GM12878 (cell line): ENCODE results near the gene NOS3. TPM values are rescaled to one million over a fixed set of nuclear protein-coding genes. Genes with fewer than 3 reads are reported as not detected.
"Not testable (repeated sequence)": the region's sequence is repeated elsewhere in the genome, so short reads cannot be mapped to it uniquely, and the experiment has no call there.

Experiments used
- ATAC-seq: fragments of 200-7000 bp; cut with Tn5 transposase; 3 replicates; pipeline ENCODE4 v1.9.1; 2020; ENCODE audit warnings: mild to moderate bottlenecking, moderate library complexity
- BruUV-seq: library from RNA; stranded (reverse); fragments of 400-500 nt; replicated peaks from 2 replicates; lab custom pipeline; 2021; lab: Mats Ljungman, UMichigan
- CTCF ChIA-PET: fragments of 300-600 bp; sonication (Branson Sonifier 250); formaldehyde crosslinking; extraction: SDS; loops from one replicate; lab custom pipeline; 2021; ENCODE audit warnings: inconsistent platforms; lab: Yijun Ruan, JAX
- POLR2A ChIA-PET: fragments of 350-600 bp; formaldehyde crosslinking; extraction: SDS; loops from one replicate; lab custom pipeline; 2021; ENCODE audit warnings: inconsistent platforms; lab: Charles Lee
- RAD21 ChIA-PET: fragments of 300-600 bp; sonication (Branson Sonifier 250); formaldehyde crosslinking; loops from one replicate; lab custom pipeline; 2023; ENCODE audit warnings: antibody characterized with exemption; ENCODE audit not compliant: unreplicated experiment; lab: Charles Lee
- SMC1A ChIA-PET: fragments of 300-600 bp; sonication (Branson Sonifier 250); formaldehyde crosslinking; loops from one replicate; lab custom pipeline; 2023; ENCODE audit not compliant: unreplicated experiment, uncharacterized antibody; lab: Charles Lee
- DNase-seq: peaks from one replicate; pipeline ENCODE4 v3.0.0-alpha.2; 2011; ENCODE audit warnings: low read depth, low spot score
- FAIRE-seq: peaks from 3 replicates; lab custom pipeline; 2011; peaks lifted over from hg19 to GRCh38; lab: Jason Lieb, UNC
- H2AFZ ChIP-seq: 2 replicates; pipeline ENCODE4 v1.6.0; 2011; ENCODE audit warnings: low read depth, low read length, control low read depth; ENCODE audit not compliant: control insufficient read depth
- H3K27ac ChIP-seq: 2 replicates; pipeline ENCODE4 v1.5.1; 2011; ENCODE audit warnings: control low read depth; ENCODE audit not compliant: control insufficient read depth, insufficient read depth
- H3K27me3 ChIP-seq, 2 experiments: replicated peaks in 1 of 2; 2 replicates each; pipeline versions ENCODE4 v1.6.0 to v1.6.1; 2011; ENCODE audit warnings: low read length in 1 of 2; ENCODE audit not compliant: control insufficient read depth in 2 of 2, insufficient read depth in 2 of 2
- H3K36me3 ChIP-seq, 2 experiments: 2 replicates each; pipeline ENCODE4 v1.5.1; 2011; ENCODE audit warnings: low read length in 1 of 2; ENCODE audit not compliant: control insufficient read depth in 2 of 2, insufficient read depth in 2 of 2
- H3K4me1 ChIP-seq: 2 replicates; pipeline ENCODE4 v1.6.1; 2011; ENCODE audit warnings: mild to moderate bottlenecking, low read length, moderate library complexity, mixed read lengths; ENCODE audit not compliant: control insufficient read depth, insufficient read depth
- H3K4me2 ChIP-seq: 2 replicates; pipeline ENCODE4 v1.6.0; 2011; ENCODE audit warnings: control low read depth; ENCODE audit not compliant: control insufficient read depth, insufficient read depth
- H3K4me3 ChIP-seq: fragments of 200-600 bp; sonication (generic); 2 replicates; pipeline ENCODE4 v1.5.1; 2016
- H3K79me2 ChIP-seq: 2 replicates; pipeline ENCODE4 v1.6.0; 2011; ENCODE audit warnings: low read length; ENCODE audit not compliant: control insufficient read depth, insufficient read depth
- H3K9ac ChIP-seq: 2 replicates; pipeline ENCODE4 v1.8.0; 2011; ENCODE audit warnings: low read length, control low read depth, mixed read lengths; ENCODE audit not compliant: control insufficient read depth, insufficient read depth
- H3K9me3 ChIP-seq: replicated peaks from 3 replicates; pipeline ENCODE4 v1.5.1; 2011; ENCODE audit warnings: mild to moderate bottlenecking, low read length; ENCODE audit not compliant: control insufficient read depth, insufficient read depth
- H4K20me1 ChIP-seq: 2 replicates; pipeline ENCODE4 v1.6.0; 2011; ENCODE audit not compliant: control insufficient read depth, insufficient read depth
- ASH2L ChIP-seq: fragments of 300-600, 200-600 bp; sonication (generic); IDR thresholded peaks from 2 replicates; pipeline ENCODE4 v1.6.1; 2017; ENCODE audit warnings: low read depth, mild to moderate bottlenecking, borderline replicate concordance
- BCL11A ChIP-seq: IDR thresholded peaks from 2 replicates; pipeline ENCODE4 v1.6.1; 2011; ENCODE audit warnings: low read depth, low read length
- BMI1 ChIP-seq: fragments of 450-650 bp; IDR thresholded peaks from 2 replicates; pipeline ENCODE4 v1.6.1; 2016; ENCODE audit warnings: mild to moderate bottlenecking, moderate library complexity, borderline replicate concordance
- CREM ChIP-seq: IDR thresholded peaks from 2 replicates; pipeline ENCODE4 v1.6.1; 2014; ENCODE audit warnings: antibody characterized with exemption, low read depth
- DPF2 ChIP-seq: fragments of 450-650 bp; IDR thresholded peaks from 2 replicates; pipeline ENCODE4 v1.6.1; 2017; ENCODE audit warnings: mild to moderate bottlenecking
- E2F4 ChIP-seq: IDR thresholded peaks from 2 replicates; pipeline ENCODE4 v1.6.1; 2012; ENCODE audit warnings: low read depth, low read length, improper control_type of control experiment
- ELK1 ChIP-seq: IDR thresholded peaks from 2 replicates; pipeline ENCODE4 v1.6.1; 2012; ENCODE audit warnings: low read depth, low read length, improper control_type of control experiment
- MTA2 ChIP-seq: fragments of 450-650 bp; IDR thresholded peaks from 2 replicates; pipeline ENCODE4 v1.6.1; 2016; ENCODE audit warnings: low read depth, mild to moderate bottlenecking, moderate library complexity
- POU2F2 ChIP-seq: IDR thresholded peaks from 3 replicates; pipeline ENCODE4 v1.6.1; 2011; ENCODE audit warnings: low read depth, mild to moderate bottlenecking, low read length, borderline replicate concordance
- RBBP5 ChIP-seq: fragments of 200-600 bp; sonication (generic); conservative IDR thresholded peaks from 2 replicates; pipeline ENCODE4 v1.6.1; 2016
- SIX5 ChIP-seq: IDR thresholded peaks from 2 replicates; pipeline ENCODE4 v1.6.1; 2011; ENCODE audit warnings: mild to moderate bottlenecking, low read depth, low read length, moderate library complexity; ENCODE audit not compliant: severe bottlenecking
- SMAD5 ChIP-seq: IDR thresholded peaks from 2 replicates; pipeline ENCODE4 v1.6.1; 2016; ENCODE audit warnings: antibody characterized with exemption, low read depth
- STAT3 ChIP-seq: IDR thresholded peaks from 2 replicates; pipeline ENCODE4 v1.6.1; 2011; ENCODE audit warnings: low read depth, low read length, improper control_type of control experiment
- TARDBP ChIP-seq: IDR thresholded peaks from 2 replicates; pipeline ENCODE4 v1.6.1; 2016; ENCODE audit warnings: borderline replicate concordance
- ZNF384 ChIP-seq: IDR thresholded peaks from 2 replicates; pipeline ENCODE4 v1.6.1; 2012; ENCODE audit warnings: low read depth, mild to moderate bottlenecking, low read length, improper control_type of control experiment, borderline replicate concordance
- WGBS: methylation state at CpG from one replicate; pipeline ENCODE4 v1.1.6; 2016; ENCODE audit warnings: low lambda C conversion rate; ENCODE audit not compliant: insufficient replicate concordance, insufficient coverage; ENCODE audit errors: missing lambda C conversion rate; 5-methylcytosine and 5-hydroxymethylcytosine counted together
- in situ Hi-C: fragments of 300-500 bp; cut with MboI; formaldehyde crosslinking; loops from 9 replicates; pipeline ENCODE4 v1.14.3; 2018; ENCODE audit warnings: mixed read lengths
- intact Hi-C: fragments of 100-400 bp; cut with micrococcal nuclease; formaldehyde crosslinking; loops from one replicate; pipeline ENCODE4 v1.14.2; 2022; ENCODE audit not compliant: unreplicated experiment
- polyA plus RNA-seq, 11 experiments: library from polyadenylated mRNA; depleted of rRNA in 4 of 11; unstranded in 6 of 11; stranded (reverse) in 5 of 11; fragments of >200 nt; fragmentation: Nextera tagmentation in 4 of 11; fragmentation: Illumina TruSeq in 1 of 11; extraction: Ambion mirVana in 4 of 11; extraction: Trizol in 1 of 11; gene quantifications; 1 replicate in 1 of 11; 2 replicates in 10 of 11; pipeline versions ENCODE4 v1.2.1 to v1.2.3, GENCODE V29; 2011 to 2016; ENCODE audit warnings: inconsistent platforms in 2 of 11, missing spikeins in 2 of 11, low read depth in 1 of 11
- total RNA-seq, 4 experiments: library from RNA; depleted of rRNA in 3 of 4; stranded (reverse); fragments of >200 nt in 3 of 4; fragmentation: Illumina TruSeq in 1 of 4; extraction: Trizol in 1 of 4; gene quantifications; 2 replicates each; pipeline versions ENCODE4 v1.2.1 to v1.2.3, GENCODE V29; 2013 to 2021

Gene NOS3
- total and polyA plus RNA-seq, 10 of the 15 experiments (the other 5 are each of a cell fraction or from before 2014, with no cell fraction given), result 0.06 to 0.92 (median 0.30) TPM; not detected in 3

DNA sequence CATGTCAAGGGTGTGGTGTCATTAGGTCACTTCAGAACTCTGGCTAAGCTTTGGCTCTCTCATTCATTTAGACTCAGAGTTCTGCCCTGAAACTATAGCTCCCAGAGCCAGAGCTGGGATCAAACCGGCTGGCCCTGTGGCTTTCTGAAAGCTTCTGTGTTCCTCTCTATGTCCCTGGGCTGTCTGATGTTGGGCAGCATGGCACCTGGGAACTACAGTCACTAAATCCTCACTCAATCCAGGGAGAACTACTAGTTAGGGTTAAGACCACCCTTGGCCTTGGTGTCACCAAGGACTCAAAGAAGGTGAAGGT, 20.2 kb downstream of the NOS3 start:
- Histone ChIP-seq H3K9ac (no peak overlapping the region), H3K4me1 (peaks cover 6% of the 10 kb centered on the region), H3K4me3 (no peak overlapping the region), H3K27ac (no peak overlapping the region), H4K20me1 (no peaks in the 10 kb centered on the region), H2AFZ (no peak overlapping the region), H3K36me3 (no peaks in the 10 kb centered on the region), H3K4me2 (no peak overlapping the region), H3K9me3 (no peaks in the 10 kb centered on the region), H3K79me2 (no peaks in the 10 kb centered on the region), H3K27me3 (no peaks in the 10 kb centered on the region; a peak in 1 of 4 replicates)
- no peak for TF ChIP-seq BMI1
- TF ChIP-seq ZNF384, result no peak
- no peak for TF ChIP-seq SMAD5
- no peak for TF ChIP-seq E2F4
- TF ChIP-seq SIX5, result no peak
- no peak for TF ChIP-seq CREM
- TF ChIP-seq ASH2L, result no peak
- no peak for TF ChIP-seq TARDBP
- no peak for TF ChIP-seq DPF2
- TF ChIP-seq STAT3, result no peak
- no peak for TF ChIP-seq ELK1
- no peak for TF ChIP-seq BCL11A
- no peak for TF ChIP-seq POU2F2
- TF ChIP-seq MTA2, result no peak
- TF ChIP-seq RBBP5, result no peak
- CTCF ChIA-PET, result interaction anchor here (0.7 to 4.3 kb wide), 3 partner anchors 15 to 305 kb away, joined by 3 to 35 read pairs (median 3); partner anchors contain the start of genes ABCB8 and ATG9B
- WGBS, result 33% methylated on average over 1 of the region's 1 CpG
- RAD21 ChIA-PET, result interaction anchor here (1.3 kb wide), 1 partner anchor 17 kb away, joined by 3 read pairs; the partner anchor contains the start of gene ABCB8
- no TSS peak for BruUV-seq
- ATAC-seq (no peak), DNase-seq (no peak), FAIRE-seq (no peak)
- intact Hi-C loops (loop anchor here (5.0 kb wide), 1 partner anchor 101 kb away; no protein-coding TSS in a partner anchor), in situ Hi-C loops (no loop called here)
- POLR2A ChIA-PET, result interaction anchor here (0.6 to 1.1 kb wide), 2 partner anchors 51 to 96 kb away, joined by 3 to 6 read pairs; no protein-coding TSS in a partner anchor
- SMC1A ChIA-PET, result interaction anchor here (1.1 to 1.4 kb wide), 2 partner anchors 17 to 27 kb away, joined by 4 to 5 read pairs; partner anchors contain the start of gene ABCB8

- H3K9me3 ChIP-seq, H3K27ac ChIP-seq, H3K4me1 ChIP-seq, H2AFZ ChIP-seq, H3K4me3 ChIP-seq, DNase-seq, in situ Hi-C loops, H3K36me3 ChIP-seq, H3K79me2 ChIP-seq, H3K4me2 ChIP-seq, BruUV-seq, H4K20me1 ChIP-seq, H3K27me3 ChIP-seq, H3K9ac ChIP-seq, ATAC-seq, RAD21 ChIA-PET: not testable (repeated sequence)
- POLR2A ChIA-PET, result interaction anchor here (0.6 to 1.1 kb wide), 2 partner anchors 52 to 96 kb away, joined by 3 to 6 read pairs; no protein-coding TSS in a partner anchor
- SMC1A ChIA-PET, result interaction anchor here (1.1 kb wide), 1 partner anchor 28 kb away, joined by 4 read pairs; no protein-coding TSS in a partner anchor
- WGBS, result 59% methylated on average over 12 of the region's 12 CpGs
- FAIRE-seq, result peak; percentile 38
- intact Hi-C loops, result loop anchor here (5.0 kb wide), 1 partner anchor 101 kb away; no protein-coding TSS in a partner anchor
- CTCF ChIA-PET, result interaction anchor here (0.7 to 4.3 kb wide), 2 partner anchors 14 to 352 kb away, joined by 3 to 35 read pairs; partner anchors contain the start of genes ABCB8 and ATG9B
Measured at GRCh38 chr7:151011616-151012015, 20.8 kb downstream of the NOS3 start.
